HG02678 (cell line): ENCODE measurements around the gene PLEKHA8.
A peak's percentile ranks its signal among the peaks of the same experiment; 100 is the strongest.

Experiments used
- ATAC-seq: cut with Tn5 transposase; IDR thresholded peaks from one replicate; pipeline ENCODE4 v1.9.1; 2021; ENCODE audit warnings: mild to moderate bottlenecking, moderate library complexity; ENCODE audit not compliant: unreplicated experiment

PLEKHA8 gene

GRCh38 chr7:30140456-30140855 lies 112.2 kb downstream of the PLEKHA8 start:
- ATAC-seq: no peak

GRCh38 chr7:30142710-30143109 lies 114.5 kb downstream of the PLEKHA8 start:
- ATAC-seq: no peak

GRCh38 chr7:30143748-30144251 lies 115.6 kb downstream of the PLEKHA8 start:
- no peak for ATAC-seq

GRCh38 chr7:30144657-30145306 lies 116.6 kb downstream of the PLEKHA8 start:
- no peak for ATAC-seq

GRCh38 chr7:30145426-30145970 lies 117.3 kb downstream of the PLEKHA8 start:
- ATAC-seq: no peak

GRCh38 chr7:30146127-30146612 lies 118.0 kb downstream of the PLEKHA8 start:
- no peak for ATAC-seq

GRCh38 chr7:30147223-30147622 lies 119.0 kb downstream of the PLEKHA8 start:
- ATAC-seq: no peak

- no peak for ATAC-seq
Observed at GRCh38 chr7:30147785-30148184, 119.6 kb downstream of the PLEKHA8 start.

GRCh38 chr7:30148426-30148825 lies 120.2 kb downstream of the PLEKHA8 start:
- no peak for ATAC-seq

- peak; percentile 55 for ATAC-seq
Observed at GRCh38 chr7:30148951-30149459, 120.8 kb downstream of the PLEKHA8 start.

GRCh38 chr7:30149640-30150272 lies 121.5 kb downstream of the PLEKHA8 start:
- no peak for ATAC-seq

GRCh38 chr7:30150711-30151110 lies 122.5 kb downstream of the PLEKHA8 start:
- ATAC-seq: no peak

- ATAC-seq: no peak
Observed at GRCh38 chr7:30154111-30154587, 125.9 kb downstream of the PLEKHA8 start.

GRCh38 chr7:30155481-30155880 lies 127.3 kb downstream of the PLEKHA8 start:
- ATAC-seq: no peak

GRCh38 chr7:30157204-30157603 lies 129.0 kb downstream of the PLEKHA8 start:
- ATAC-seq: no peak

- no peak for ATAC-seq
Observed at GRCh38 chr7:30159163-30159562, 131.0 kb downstream of the PLEKHA8 start.

- no peak for ATAC-seq
Observed at GRCh38 chr7:30159698-30160143, 131.5 kb downstream of the PLEKHA8 start.

- no peak for ATAC-seq
Observed at GRCh38 chr7:30160329-30160728, 132.1 kb downstream of the PLEKHA8 start.

GRCh38 chr7:30162133-30162532 lies 133.9 kb downstream of the PLEKHA8 start:
- no peak for ATAC-seq

- peak; percentile 35 for ATAC-seq
Observed at GRCh38 chr7:30162622-30163124, 134.5 kb downstream of the PLEKHA8 start.

- ATAC-seq: peak; percentile 45
Observed at GRCh38 chr7:30163231-30163894, 135.2 kb downstream of the PLEKHA8 start.
